HepG2 (cell line): ENCODE results near the gene TPRA1. TPM values are rescaled to one million over a fixed set of nuclear protein-coding genes. Genes with fewer than 3 reads are reported as not detected.

Source experiments
- NR1H2 ChIP-seq: sonication (generic); formaldehyde crosslinking; IDR thresholded peaks from 2 replicates; pipeline ENCODE4 v1.8.1; 2022; ENCODE audit warnings: low read depth, missing genetic modification reagents, borderline replicate concordance
- PITX1 ChIP-seq: sonication (generic); formaldehyde crosslinking; IDR thresholded peaks from 2 replicates; pipeline ENCODE4 v1.5.1; 2020; ENCODE audit warnings: mild to moderate bottlenecking, missing genetic modification reagents
- PTBP1 ChIP-seq: fragments of 200-400 bp; formaldehyde crosslinking; IDR thresholded peaks from 2 replicates; pipeline ENCODE4 v1.6.1; 2018; ENCODE audit warnings: low read length, low read depth; ENCODE audit not compliant: poor library complexity, severe bottlenecking
- RXRA ChIP-seq: sonication (generic); formaldehyde crosslinking; IDR thresholded peaks from 2 replicates; pipeline ENCODE4 v1.5.1; 2020; ENCODE audit warnings: missing genetic modification reagents
- SSRP1 ChIP-seq: IDR thresholded peaks from 2 replicates; pipeline ENCODE4 v1.6.1; 2016; ENCODE audit warnings: control low read depth
- THYN1 ChIP-seq: sonication (generic); formaldehyde crosslinking; IDR thresholded peaks from 2 replicates; pipeline ENCODE4 v1.8.1; 2023; ENCODE audit warnings: low read depth, mild to moderate bottlenecking, moderate library complexity, missing genetic modification reagents, borderline replicate concordance
- ZBTB8A ChIP-seq: sonication (generic); formaldehyde crosslinking; IDR thresholded peaks from 2 replicates; pipeline ENCODE4 v1.4.0; 2020; ENCODE audit warnings: mild to moderate bottlenecking, low read depth, missing genetic modification reagents, borderline replicate concordance
- polyA plus RNA-seq, 8 experiments: library from polyadenylated mRNA; depleted of rRNA in 3 of 8; stranded (reverse) in 7 of 8; unstranded in 1 of 8; fragments of >200 nt; fragmentation: Illumina TruSeq in 4 of 8; extraction: Trizol in 4 of 8; gene quantifications; 2 replicates each; pipeline versions ENCODE4 v1.2.1 to v1.2.3, GENCODE V29; 2011 to 2016; ENCODE audit warnings: low read depth in 4 of 8, missing spikeins in 1 of 8, mixed read lengths in 1 of 8; ENCODE audit not compliant: insufficient read depth in 1 of 8
- total RNA-seq, 5 experiments: library from RNA; depleted of rRNA; stranded (reverse); fragments of >200 nt; fragmentation: Illumina TruSeq; extraction: Trizol; gene quantifications; 2 replicates each; pipeline ENCODE4 v1.2.3, GENCODE V29; 2016; ENCODE audit warnings: low read depth in 1 of 5
- TF ChIP-seq, protein P1 (sequence below): sonication (generic); formaldehyde crosslinking; IDR thresholded peaks from 2 replicates; pipeline ENCODE4 v1.4.0; 2020; ENCODE audit warnings: missing genetic modification reagents
- TF ChIP-seq, protein P2 (sequence below): sonication (generic); formaldehyde crosslinking; IDR thresholded peaks from 2 replicates; pipeline ENCODE4 v1.4.0; 2020; ENCODE audit warnings: missing genetic modification reagents, borderline replicate concordance

Gene TPRA1
- total and polyA plus RNA-seq, 2 of the 13 experiments (the other 11 are each of a cell fraction or from before 2014, with no cell fraction given) = 25.4 to 25.8 TPM

DNA sequence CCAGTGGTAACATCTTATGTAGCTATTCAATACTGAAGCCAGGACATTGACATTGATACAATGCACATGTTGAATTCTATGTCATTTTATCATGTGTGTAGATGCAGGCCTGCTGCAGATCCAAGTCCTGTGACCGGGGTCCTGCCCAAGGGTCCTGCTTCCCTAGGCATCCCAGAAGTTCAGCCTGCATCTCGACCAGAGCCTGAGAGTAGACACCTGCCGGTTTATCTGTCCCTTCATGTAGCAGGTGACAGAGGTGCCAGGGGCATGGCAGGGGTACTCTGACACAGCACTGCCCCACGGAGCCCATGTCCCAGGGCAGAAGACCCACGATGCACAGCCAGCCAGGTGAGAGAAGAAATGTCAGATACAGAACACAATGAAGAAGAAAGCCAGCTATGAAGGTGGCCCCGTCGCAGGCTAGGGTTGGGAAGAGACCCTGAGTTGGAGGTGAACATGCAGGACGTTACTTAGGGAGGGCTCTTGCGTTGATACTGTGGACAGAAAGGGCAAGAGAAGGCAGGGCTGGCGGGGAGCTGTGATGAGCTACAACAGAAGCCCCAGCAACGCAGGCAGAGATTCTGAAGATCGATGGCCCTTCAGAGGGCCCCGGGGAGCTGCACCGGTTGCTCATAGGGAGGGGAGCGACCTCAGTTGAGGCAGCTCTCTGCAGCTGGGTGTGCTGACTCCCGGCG is 51.0 kb downstream of the TPRA1 start (continued):
- TF ChIP-seq, protein P1, sequence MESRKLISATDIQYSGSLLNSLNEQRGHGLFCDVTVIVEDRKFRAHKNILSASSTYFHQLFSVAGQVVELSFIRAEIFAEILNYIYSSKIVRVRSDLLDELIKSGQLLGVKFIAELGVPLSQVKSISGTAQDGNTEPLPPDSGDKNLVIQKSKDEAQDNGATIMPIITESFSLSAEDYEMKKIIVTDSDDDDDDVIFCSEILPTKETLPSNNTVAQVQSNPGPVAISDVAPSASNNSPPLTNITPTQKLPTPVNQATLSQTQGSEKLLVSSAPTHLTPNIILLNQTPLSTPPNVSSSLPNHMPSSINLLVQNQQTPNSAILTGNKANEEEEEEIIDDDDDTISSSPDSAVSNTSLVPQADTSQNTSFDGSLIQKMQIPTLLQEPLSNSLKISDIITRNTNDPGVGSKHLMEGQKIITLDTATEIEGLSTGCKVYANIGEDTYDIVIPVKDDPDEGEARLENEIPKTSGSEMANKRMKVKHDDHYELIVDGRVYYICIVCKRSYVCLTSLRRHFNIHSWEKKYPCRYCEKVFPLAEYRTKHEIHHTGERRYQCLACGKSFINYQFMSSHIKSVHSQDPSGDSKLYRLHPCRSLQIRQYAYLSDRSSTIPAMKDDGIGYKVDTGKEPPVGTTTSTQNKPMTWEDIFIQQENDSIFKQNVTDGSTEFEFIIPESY (CRISPR knock-in tag) = no peak
- TF ChIP-seq PITX1 (CRISPR knock-in tag) (no peak), THYN1 (CRISPR knock-in tag) (no peak), NR1H2 (CRISPR knock-in tag) (no peak), ZBTB8A (CRISPR knock-in tag) (no peak), RXRA (CRISPR knock-in tag) (no peak), SSRP1 (no peak), PTBP1 (no peak)
- TF ChIP-seq, protein P2, sequence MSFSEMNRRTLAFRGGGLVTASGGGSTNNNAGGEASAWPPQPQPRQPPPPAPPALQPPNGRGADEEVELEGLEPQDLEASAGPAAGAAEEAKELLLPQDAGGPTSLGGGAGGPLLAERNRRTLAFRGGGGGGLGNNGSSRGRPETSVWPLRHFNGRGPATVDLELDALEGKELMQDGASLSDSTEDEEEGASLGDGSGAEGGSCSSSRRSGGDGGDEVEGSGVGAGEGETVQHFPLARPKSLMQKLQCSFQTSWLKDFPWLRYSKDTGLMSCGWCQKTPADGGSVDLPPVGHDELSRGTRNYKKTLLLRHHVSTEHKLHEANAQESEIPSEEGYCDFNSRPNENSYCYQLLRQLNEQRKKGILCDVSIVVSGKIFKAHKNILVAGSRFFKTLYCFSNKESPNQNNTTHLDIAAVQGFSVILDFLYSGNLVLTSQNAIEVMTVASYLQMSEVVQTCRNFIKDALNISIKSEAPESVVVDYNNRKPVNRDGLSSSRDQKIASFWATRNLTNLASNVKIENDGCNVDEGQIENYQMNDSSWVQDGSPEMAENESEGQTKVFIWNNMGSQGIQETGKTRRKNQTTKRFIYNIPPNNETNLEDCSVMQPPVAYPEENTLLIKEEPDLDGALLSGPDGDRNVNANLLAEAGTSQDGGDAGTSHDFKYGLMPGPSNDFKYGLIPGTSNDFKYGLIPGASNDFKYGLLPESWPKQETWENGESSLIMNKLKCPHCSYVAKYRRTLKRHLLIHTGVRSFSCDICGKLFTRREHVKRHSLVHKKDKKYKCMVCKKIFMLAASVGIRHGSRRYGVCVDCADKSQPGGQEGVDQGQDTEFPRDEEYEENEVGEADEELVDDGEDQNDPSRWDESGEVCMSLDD (CRISPR knock-in tag) = no peak
